IPS-20b (cell line): ENCODE measurements around the gene CPSF3.

Experiments used
- H3K27ac ChIP-seq: one replicate; pipeline ENCODE4 v1.5.1; 2013; ENCODE audit warnings: low read length
- H3K27me3 ChIP-seq: 2 replicates; pipeline ENCODE4 v1.6.1; 2013; ENCODE audit warnings: mild to moderate bottlenecking, low read length, inconsistent platforms; ENCODE audit not compliant: insufficient read depth
- H3K36me3 ChIP-seq: 2 replicates; pipeline ENCODE4 v1.6.1; 2013; ENCODE audit warnings: low read depth, mild to moderate bottlenecking, inconsistent platforms, low read length, moderate library complexity; ENCODE audit not compliant: insufficient read depth
- H3K4me1 ChIP-seq: 2 replicates; pipeline ENCODE4 v1.6.1; 2013; ENCODE audit warnings: mild to moderate bottlenecking, control low read depth, inconsistent platforms, low read length, moderate library complexity; ENCODE audit not compliant: insufficient read depth
- H3K4me3 ChIP-seq: 2 replicates; pipeline ENCODE4 v1.5.1; 2013; ENCODE audit warnings: mild to moderate bottlenecking, low read length, inconsistent platforms
- H3K9ac ChIP-seq: 2 replicates; pipeline ENCODE4 v1.6.1; 2013; ENCODE audit warnings: low read depth, mild to moderate bottlenecking, inconsistent platforms, low read length, moderate library complexity
- H3K9me3 ChIP-seq: 2 replicates; pipeline ENCODE4 v1.6.1; 2013; ENCODE audit warnings: mild to moderate bottlenecking, low read depth, low read length, inconsistent platforms; ENCODE audit not compliant: insufficient read depth

Gene CPSF3

GRCh38 chr2:9415516-9416169 is 7.8 kb upstream of the CPSF3 start:
- Histone ChIP-seq H3K36me3 (0 out of 2 replicates have a peak, but pooled peaks cover 9% of the 10 kb centered on the region), H3K4me3 (no peak overlapping the region), H3K9ac (no peak overlapping the region), H3K27me3 (no peaks in the 10 kb centered on the region), H3K27ac (no peak overlapping the region), H3K4me1 (no peaks in the 10 kb centered on the region), H3K9me3 (no peaks in the 10 kb centered on the region)

DNA sequence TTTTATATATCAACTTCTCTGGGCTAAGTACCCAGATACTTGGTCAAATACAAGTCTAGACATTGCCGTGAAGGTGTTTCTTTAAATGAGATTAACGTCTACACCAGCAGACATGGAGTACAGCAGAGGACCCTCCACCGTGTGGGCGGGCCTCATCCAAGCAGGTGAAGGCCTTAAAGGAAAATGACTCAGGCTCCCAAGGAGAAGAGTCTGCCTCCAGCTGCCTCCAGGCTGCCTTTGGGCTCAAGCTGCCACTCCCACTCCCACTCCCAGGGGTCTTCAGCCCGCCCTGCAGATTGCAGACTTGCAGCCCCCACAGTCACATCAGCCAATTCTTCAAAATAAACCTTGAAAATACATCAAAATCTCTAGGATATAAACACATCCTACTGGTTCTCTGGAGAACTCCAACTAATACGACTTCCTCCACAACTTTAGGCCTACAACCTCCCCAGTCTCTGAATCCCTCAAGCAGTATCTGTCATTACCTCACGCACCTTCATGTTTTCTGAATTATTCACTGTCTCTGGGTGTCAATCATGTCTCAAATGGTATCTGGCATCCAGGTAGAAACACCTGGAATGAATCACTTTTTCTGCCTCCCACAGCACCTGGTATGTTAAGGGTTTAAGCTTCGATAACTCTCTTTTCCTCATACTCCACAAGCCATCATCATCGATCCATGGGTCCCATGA is 7.0 kb upstream of the CPSF3 start:
- Histone ChIP-seq H3K27ac (no peak overlapping the region), H3K27me3 (no peaks in the 10 kb centered on the region), H3K36me3 (0 out of 2 replicates have a peak, but pooled peaks cover 5% of the 10 kb centered on the region), H3K4me1 (no peaks in the 10 kb centered on the region), H3K9me3 (no peaks in the 10 kb centered on the region), H3K9ac (no peak overlapping the region), H3K4me3 (no peak overlapping the region)

DNA sequence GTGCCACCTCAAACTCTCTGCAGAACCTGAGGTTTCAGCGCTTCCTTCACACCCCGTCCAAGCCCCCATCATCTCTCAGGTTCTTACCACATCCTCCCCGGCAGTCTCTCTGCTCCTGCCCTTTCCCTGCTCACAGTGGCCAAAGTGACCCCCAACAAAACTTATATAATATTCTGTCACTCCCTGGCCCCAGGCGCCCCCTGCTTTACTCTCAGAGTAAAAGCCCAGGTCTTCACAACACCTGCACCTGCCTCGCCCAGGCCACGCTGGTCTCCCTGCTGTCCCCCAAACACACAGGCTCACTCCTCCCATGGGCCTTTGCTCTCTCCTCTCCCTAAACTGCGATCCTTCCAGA is 6.5 kb upstream of the CPSF3 start:
- H3K4me3 ChIP-seq = no peak overlapping the region
- no peaks in the 10 kb centered on the region for H3K9me3 ChIP-seq
- H3K27me3 ChIP-seq = peaks cover 4% of the 10 kb centered on the region
- H3K27ac ChIP-seq = no peak overlapping the region
- H3K36me3 ChIP-seq = 0 out of 2 replicates have a peak, but pooled peaks cover 5% of the 10 kb centered on the region
- H3K9ac ChIP-seq = no peak overlapping the region
- no peaks in the 10 kb centered on the region for H3K4me1 ChIP-seq

- Histone ChIP-seq H3K27ac (no peak overlapping the region), H3K9me3 (no peaks in the 10 kb centered on the region), H3K36me3 (0 out of 2 replicates have a peak, but pooled peaks cover 5% of the 10 kb centered on the region), H3K4me3 (no peak overlapping the region), H3K9ac (no peak overlapping the region), H3K27me3 (peaks cover 11% of the 10 kb centered on the region), H3K4me1 (peaks cover 4% of the 10 kb centered on the region; the same call in 1 of the 2 replicates)
These were observed 5.7 kb upstream of the CPSF3 start for GRCh38 chr2:9417725-9418124.

- no peak overlapping the region for H3K4me3 ChIP-seq
- peaks cover 4% of the 10 kb centered on the region; the same call in 1 of the 2 replicates for H3K4me1 ChIP-seq
- no peak overlapping the region for H3K27ac ChIP-seq
- H3K36me3 ChIP-seq = 0 out of 2 replicates have a peak, but pooled peaks cover 5% of the 10 kb centered on the region
- H3K9ac ChIP-seq = no peak overlapping the region
- H3K27me3 ChIP-seq = peaks cover 11% of the 10 kb centered on the region
- H3K9me3 ChIP-seq = no peaks in the 10 kb centered on the region
These were observed 4.7 kb upstream of the CPSF3 start for GRCh38 chr2:9418746-9419145.

DNA sequence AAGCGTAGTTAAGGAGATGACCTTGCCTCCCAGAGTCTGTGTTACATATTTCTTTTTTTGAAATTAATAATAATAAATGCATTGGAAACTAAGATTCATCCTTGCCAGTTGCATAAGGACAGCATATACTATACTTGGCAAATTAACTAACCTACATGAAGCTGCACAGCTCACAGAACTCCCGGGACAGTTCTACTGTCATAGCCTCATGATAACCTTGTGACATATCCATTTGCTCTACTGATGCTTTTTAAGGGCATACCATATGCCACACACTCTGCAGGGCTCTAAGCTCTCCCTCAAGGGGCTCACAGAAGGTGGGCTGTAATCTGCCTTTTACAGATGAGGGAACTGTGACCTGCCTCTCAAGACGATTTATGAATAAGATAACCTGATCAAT is 3.9 kb upstream of the CPSF3 start:
- Histone ChIP-seq H3K27me3 (peaks cover 11% of the 10 kb centered on the region), H3K36me3 (0 out of 2 replicates have a peak, but pooled peaks cover 5% of the 10 kb centered on the region), H3K9ac (no peak overlapping the region), H3K9me3 (no peaks in the 10 kb centered on the region), H3K4me1 (peaks cover 6% of the 10 kb centered on the region), H3K27ac (no peak overlapping the region), H3K4me3 (no peak overlapping the region)

- Histone ChIP-seq H3K27me3 (peaks cover 11% of the 10 kb centered on the region), H3K9me3 (no peaks in the 10 kb centered on the region), H3K9ac (no peak overlapping the region), H3K36me3 (0 out of 2 replicates have a peak, but pooled peaks cover 5% of the 10 kb centered on the region), H3K4me3 (no peak overlapping the region), H3K27ac (no peak overlapping the region), H3K4me1 (peaks cover 12% of the 10 kb centered on the region)
These were observed 3.0 kb upstream of the CPSF3 start for GRCh38 chr2:9420495-9420894.

- Histone ChIP-seq H3K4me1 (peaks cover 12% of the 10 kb centered on the region), H3K36me3 (0 out of 2 replicates have a peak, but pooled peaks cover 7% of the 10 kb centered on the region), H3K4me3 (peak overlapping the region; percentile 82), H3K9me3 (no peaks in the 10 kb centered on the region), H3K9ac (peak overlapping the region; percentile 71; the same call in 1 of the 2 replicates), H3K27me3 (peaks cover 11% of the 10 kb centered on the region), H3K27ac (no peak overlapping the region)
These were observed 944 bp upstream of the CPSF3 start for GRCh38 chr2:9422321-9423099.

- Histone ChIP-seq H3K27ac (peak overlapping the region; percentile 84), H3K36me3 (peaks cover 10% of the 10 kb centered on the region), H3K27me3 (peaks cover 11% of the 10 kb centered on the region), H3K9ac (peak overlapping the region; percentile 98), H3K4me1 (peaks cover 12% of the 10 kb centered on the region), H3K4me3 (peak overlapping the region; percentile 82), H3K9me3 (no peaks in the 10 kb centered on the region)
These were observed 443 bp downstream of the CPSF3 start for GRCh38 chr2:9423922-9424272.

- peaks cover 17% of the 10 kb centered on the region for H3K36me3 ChIP-seq
- H3K27me3 ChIP-seq = peaks cover 11% of the 10 kb centered on the region
- no peak overlapping the region for H3K27ac ChIP-seq
- peak overlapping the region; percentile 98 for H3K9ac ChIP-seq
- H3K4me1 ChIP-seq = peaks cover 12% of the 10 kb centered on the region
- H3K9me3 ChIP-seq = no peaks in the 10 kb centered on the region
- peak overlapping the region; percentile 82 for H3K4me3 ChIP-seq
These were observed 1.2 kb downstream of the CPSF3 start for GRCh38 chr2:9424447-9425164.

GRCh38 chr2:9428965-9429577 is 5.6 kb downstream of the CPSF3 start:
- Histone ChIP-seq H3K36me3 (peaks cover 59% of the 10 kb centered on the region), H3K4me3 (no peak overlapping the region), H3K4me1 (peaks cover 9% of the 10 kb centered on the region), H3K27me3 (no peaks in the 10 kb centered on the region), H3K27ac (no peak overlapping the region), H3K9ac (no peak overlapping the region), H3K9me3 (no peaks in the 10 kb centered on the region)
